22Rv1 (cell line): ENCODE measurements around the gene GOLPH3L.

Experiments used
- CTCF ChIP-seq: fragments of 450-650 bp; IDR thresholded peaks from 2 replicates; pipeline ENCODE4 v1.5.1; 2017; ENCODE audit warnings: mild to moderate bottlenecking
- ZFX ChIP-seq: fragments of 450-650 bp; IDR thresholded peaks from 2 replicates; pipeline ENCODE4 v1.6.1; 2017; ENCODE audit warnings: antibody characterized with exemption, borderline replicate concordance

- no peak for TF ChIP-seq CTCF
- TF ChIP-seq ZFX = no peak
These were observed 85.0 kb downstream of the GOLPH3L start for GRCh38 chr1:150612014-150612345.
